Cardiac fibroblast (primary cell): Measurements from ENCODE around the gene HYAL1.

ENCODE experiments used
- DNase-seq, 2 donors: peaks; one replicate each; pipeline versions ENCODE4 v3.0.0 to v3.0.0-alpha.2; 2010; ENCODE audit warnings: low read depth in 2 of 2
- H3K4me3 ChIP-seq, 2 donors: replicated peaks in 1 of 2; 1 replicate in 1 of 2; 2 replicates in 1 of 2; pipeline ENCODE4 v1.5.1; 2011; ENCODE audit warnings: low read depth in 2 of 2, low read length in 2 of 2, mild to moderate bottlenecking in 2 of 2, moderate library complexity in 1 of 2
- CTCF ChIP-seq: IDR thresholded peaks from one replicate; pipeline ENCODE4 v1.5.1; 2011; ENCODE audit warnings: low read depth, mild to moderate bottlenecking, low read length, inconsistent platforms

The HYAL1 gene

GRCh38 chr3:50267280-50267913, 36.0 kb downstream of the HYAL1 start:
- peak in 1 of 2 donors; percentile 54 for DNase-seq
- peak overlapping the region; percentile 45 to 55 for H3K4me3 ChIP-seq
- TF ChIP-seq CTCF, result no peak

DNA sequence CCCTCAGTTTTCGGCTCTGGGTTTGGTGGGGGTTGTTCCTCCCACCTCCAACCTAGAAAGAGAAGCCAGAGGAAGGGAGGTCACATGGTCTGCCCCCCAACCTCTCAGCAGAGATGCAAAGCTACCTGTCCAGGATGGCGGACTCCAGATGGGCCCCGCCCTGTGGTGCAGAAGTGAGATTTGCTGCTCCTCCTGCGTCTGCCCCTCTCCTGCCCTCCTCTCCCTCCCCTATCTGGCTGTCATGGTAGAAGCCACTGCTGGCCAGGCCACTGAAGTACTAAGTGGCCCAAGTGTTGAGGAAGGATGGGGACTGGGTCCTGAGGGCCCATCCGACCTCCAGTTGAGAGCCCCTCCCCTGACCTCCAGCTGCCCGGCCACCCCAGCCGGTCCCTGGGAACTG, 36.5 kb downstream of the HYAL1 start:
- TF ChIP-seq CTCF, result no peak
- H3K4me3 ChIP-seq, result peak overlapping the region; percentile 45 to 55
- no peak for DNase-seq

GRCh38 chr3:50266017-50266416, 37.4 kb downstream of the HYAL1 start:
- no peak for DNase-seq
- H3K4me3 ChIP-seq, result no peak overlapping the region
- no peak for TF ChIP-seq CTCF

GRCh38 chr3:50265571-50265970, 37.8 kb downstream of the HYAL1 start:
- H3K4me3 ChIP-seq, result no peak overlapping the region
- DNase-seq, result no peak
- no peak for TF ChIP-seq CTCF

- no peak for DNase-seq
- no peak overlapping the region for H3K4me3 ChIP-seq
- no peak for TF ChIP-seq CTCF
Measured at GRCh38 chr3:50264964-50265485, 38.3 kb downstream of the HYAL1 start.

- no peak for TF ChIP-seq CTCF
- no peak overlapping the region for H3K4me3 ChIP-seq
- DNase-seq, result peak; percentile 68 to 95
Measured at GRCh38 chr3:50264383-50264963, 38.9 kb downstream of the HYAL1 start.
